ENCODE measurements around the gene CCL16. TPM values are rescaled to one million over a fixed set of nuclear protein-coding genes. Genes with fewer than 3 reads are reported as not detected.
A peak's percentile ranks its signal among the peaks of the same experiment; 100 is the strongest.
"Not testable (repeated sequence)": the region's sequence is repeated elsewhere in the genome, so short reads cannot be mapped to it uniquely, and the experiment has no call there.

The CCL16 gene
- total RNA-seq, 1 donor, result not detected

DNA sequence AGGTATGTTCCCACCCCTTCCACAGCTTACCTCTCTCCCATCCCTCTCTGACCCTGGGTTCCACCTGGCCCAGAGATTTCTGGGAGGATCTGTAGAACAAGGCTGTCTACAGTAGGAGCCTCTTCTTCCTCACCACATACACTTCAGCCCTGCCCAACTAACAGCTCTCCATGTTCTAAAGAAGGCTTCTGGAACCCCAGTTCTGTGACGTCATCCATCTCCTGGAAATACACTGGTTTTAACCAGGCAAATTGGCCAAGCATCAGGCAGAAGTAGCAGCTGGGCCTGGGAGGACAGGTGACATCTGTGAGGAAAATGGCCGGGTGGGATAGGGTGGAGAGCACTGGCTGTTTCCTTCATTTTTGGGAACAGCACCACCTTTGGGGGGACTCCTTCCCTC, 37.8 kb downstream of the CCL16 start, which contains the start of gene LYZL6:
Gene LYZL6 (minus strand): TSS at position 177 of the 400 bp plus-strand sequence. CDS start 4,357 bp downstream, outside the sequence.
- DNase-seq (ENCODE audit: low read depth in 2 of 3, low spot score in 2 of 3), result no peak

DNA sequence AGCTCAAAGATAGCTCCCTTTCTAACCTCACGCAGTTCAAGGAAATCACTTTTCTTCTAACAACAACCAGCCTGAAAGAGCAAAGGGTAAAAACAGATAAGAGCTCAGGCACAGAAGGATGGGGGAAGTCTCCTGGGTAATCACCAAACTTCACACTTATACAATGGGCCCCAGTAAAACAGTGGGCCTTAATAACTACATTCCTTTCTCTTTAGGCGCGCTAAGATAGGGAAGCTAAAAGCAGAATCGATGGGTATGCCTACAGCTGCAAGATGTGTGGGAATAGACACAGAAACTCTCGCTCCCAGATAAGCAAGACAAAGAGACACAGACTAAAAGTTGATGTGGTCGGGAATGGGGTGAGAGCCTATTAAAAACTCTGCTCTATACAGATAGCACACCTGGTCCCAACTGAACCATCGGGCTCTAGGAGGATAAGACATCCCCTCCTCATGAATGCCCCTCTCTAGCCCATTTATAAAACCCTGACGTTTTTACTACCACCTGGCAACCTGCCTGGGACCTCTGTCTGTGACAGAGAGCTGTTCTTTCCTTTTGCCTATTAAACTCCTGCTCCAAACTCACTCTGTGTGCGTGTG, 38.6 kb downstream of the CCL16 start:
- DNase-seq (ENCODE audit: low read depth in 2 of 3, low spot score in 2 of 3), result no peak

DNA sequence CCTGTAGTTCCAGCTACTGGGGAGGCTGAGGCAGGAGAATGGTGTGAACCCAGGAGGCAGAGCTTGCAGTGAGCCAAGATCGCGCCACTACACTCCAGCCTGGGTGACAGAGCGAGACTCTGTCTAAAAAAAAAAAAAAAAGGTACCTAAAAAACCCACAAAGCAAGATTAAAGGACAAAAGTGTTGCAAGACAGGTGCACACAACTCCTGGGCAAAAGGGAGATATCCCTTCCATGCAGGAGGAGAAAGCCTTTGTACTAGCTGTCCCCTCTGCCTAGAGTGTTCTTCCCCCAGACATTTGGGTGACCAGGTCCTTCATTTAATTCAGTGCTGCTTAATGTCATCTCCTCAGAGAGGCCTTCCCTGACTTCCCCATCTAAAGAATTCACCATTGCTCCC, 42.8 kb downstream of the CCL16 start:
- DNase-seq (ENCODE audit: low read depth in 2 of 3, low spot score in 2 of 3), result not testable (repeated sequence)

DNA sequence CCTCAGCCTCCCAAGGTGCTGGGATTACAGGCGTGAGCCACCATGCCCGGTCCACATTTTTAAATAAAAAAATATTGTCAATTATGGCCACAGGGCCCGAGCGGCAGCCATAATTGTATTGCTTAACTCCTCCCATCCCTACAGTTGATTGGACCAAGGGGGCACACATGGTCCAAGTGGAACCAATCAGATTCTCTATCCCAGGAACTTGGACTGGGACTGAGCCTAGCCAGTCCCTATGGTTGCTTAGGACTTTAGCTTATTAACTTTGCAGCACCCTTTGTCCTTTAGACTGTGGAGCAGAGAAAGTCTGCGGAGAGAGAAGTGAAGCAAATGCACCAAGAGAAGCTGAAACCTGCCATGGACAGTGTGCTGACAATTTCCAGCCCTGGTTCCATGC, 45.2 kb downstream of the CCL16 start:
- no peak for DNase-seq (ENCODE audit: low read depth in 2 of 3, low spot score in 2 of 3)

DNA sequence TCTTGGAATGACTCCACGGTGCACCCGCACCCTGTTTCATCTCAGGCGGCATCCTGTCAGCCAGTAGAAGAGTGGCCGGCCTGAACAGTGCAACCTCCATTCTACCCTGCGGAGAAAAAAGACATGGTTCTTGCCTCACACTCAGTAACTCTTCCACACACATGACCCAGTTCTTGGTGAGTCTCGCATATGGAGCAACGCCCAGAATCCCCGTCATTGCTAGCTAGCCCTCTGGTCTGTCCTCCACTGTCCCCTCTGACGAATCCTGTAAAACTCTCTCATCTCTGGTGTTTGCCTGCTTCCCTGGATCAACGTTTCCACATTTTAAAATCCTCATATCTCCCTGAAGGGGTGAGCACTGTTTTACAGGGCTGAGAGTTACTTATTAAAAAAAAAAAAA, 46.5 kb downstream of the CCL16 start:
- DNase-seq (ENCODE audit: low read depth in 2 of 3, low spot score in 2 of 3), result no peak

DNA sequence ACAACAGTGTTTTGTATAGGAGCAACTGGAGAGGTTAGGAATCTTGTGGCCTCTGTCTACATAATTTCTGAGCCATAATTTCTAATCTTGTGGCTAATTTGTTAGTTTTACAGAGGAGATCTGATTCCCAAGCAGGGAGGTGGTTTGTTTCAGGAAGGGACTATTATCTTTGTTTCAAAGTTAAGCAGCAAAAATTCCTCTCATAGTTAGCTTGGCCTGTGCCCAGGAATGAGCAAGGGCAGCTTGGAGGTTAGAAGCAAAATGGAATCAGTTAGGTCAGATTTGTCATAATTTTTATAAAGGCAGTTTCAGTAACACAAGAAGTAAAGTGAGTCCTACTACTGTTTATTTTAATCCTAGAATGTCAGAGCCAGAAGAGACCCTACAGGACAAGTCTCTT, 48.7 kb downstream of the CCL16 start:
- DNase-seq (ENCODE audit: low read depth in 2 of 3, low spot score in 2 of 3), result no peak

DNA sequence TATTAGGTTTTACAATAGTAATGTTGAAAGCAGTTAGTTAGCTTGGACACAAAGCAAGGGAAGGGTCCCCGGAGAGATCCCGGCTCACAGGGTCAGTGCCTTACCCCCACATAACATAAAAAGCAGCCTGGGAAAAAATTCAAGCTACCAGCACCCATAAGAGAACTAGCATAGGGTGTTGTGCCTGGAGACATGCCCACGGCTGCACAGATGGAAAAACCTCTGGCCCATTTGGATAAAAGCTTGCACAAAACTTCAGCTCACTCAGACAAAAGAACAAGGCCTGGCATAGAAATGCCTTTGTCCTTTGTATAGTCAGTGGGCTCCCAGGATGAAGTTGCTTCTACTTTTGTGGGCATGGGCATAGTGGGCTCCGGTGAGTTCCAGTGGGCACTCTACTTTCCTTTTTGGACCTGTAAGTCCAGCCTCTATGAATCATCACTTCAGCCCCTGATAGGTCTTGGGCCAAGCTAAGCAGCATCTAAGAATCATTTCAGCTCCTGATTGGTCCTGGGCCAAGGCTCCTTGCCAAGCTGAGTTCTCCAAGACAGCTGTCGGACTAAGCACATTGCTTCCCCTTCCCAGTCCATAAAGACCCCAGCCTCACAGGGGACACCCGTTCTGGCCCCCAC, 49.4 kb downstream of the CCL16 start:
- no peak for DNase-seq (ENCODE audit: low read depth in 2 of 3, low spot score in 2 of 3)

DNA sequence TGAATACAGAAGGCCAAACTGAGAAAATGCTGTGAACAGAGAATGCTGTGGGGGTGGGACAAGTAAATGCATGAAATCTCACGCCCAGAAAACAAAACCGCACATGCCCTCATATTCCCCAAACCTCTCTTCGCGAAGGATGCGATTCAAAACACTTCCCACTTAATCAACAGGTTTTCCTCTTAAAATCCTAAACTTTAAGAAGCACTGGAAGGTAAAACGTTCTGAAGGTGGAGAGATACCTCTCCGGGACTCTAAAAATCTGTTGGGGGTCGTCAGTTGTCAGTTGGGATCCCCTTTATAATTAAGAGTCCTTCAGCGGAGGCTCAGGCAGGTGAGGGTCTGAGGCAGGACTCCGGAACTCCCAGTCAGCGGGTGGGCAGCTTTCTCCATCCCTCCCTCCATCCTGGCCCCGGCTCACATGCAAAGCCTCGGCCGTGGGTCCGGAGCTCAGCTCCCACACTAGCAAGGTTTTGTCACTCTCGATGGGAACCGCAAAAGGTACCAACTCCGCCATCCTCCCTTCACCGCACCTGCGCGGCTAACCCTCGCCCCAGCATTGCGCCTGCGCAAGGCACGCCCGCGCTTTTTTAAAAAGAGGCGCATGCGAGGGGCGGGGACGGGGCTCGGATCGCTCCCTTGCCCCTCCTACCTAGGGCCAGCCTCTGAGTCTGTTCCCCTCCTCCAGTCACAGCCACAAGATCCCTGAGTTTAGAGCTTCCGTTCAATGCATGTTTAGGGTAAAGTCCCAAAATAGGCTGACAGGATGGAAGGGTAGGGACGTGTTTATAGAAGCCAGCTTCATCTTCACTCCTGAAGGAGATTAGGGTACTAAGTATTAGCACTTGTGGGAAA, 50.9 kb downstream of the CCL16 start, which contains the start of gene RDM1:
Gene RDM1 (minus strand): TSS at position 563 of the 855 bp plus-strand sequence. CDS start 46 bp downstream, at position 517.
- peak; percentile 31 to 77 (median 62) for DNase-seq (ENCODE audit: low read depth in 2 of 3, low spot score in 2 of 3)

DNA sequence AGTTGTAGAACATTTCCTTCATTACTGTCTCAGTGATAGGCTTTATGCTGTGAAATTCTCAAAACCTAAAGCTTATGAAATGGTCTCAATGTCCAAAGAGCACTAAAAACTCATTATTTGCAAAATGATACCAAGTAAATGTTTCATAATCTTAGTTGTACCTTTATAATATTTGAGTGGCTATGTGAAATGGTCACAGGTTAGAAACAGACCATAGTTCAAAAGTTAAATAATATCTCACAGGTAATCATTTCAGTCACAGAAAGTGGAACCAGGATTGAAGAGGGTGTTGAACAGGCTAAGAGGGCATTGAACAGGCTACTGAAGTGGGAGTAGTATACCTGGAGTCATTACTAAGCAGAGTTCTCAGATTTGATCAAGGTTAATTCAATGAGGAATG, 53.6 kb downstream of the CCL16 start:
- no peak for DNase-seq (ENCODE audit: low read depth in 2 of 3, low spot score in 2 of 3)

Other genes starting within 250 kb of the CCL16 start
- 2.2 TPM for gene RASL10B, start 249.9 kb downstream of the CCL16 start, total RNA-seq
- 0.54 TPM for gene GAS2L2, start 228.3 kb downstream of the CCL16 start, total RNA-seq
- gene C17orf50, start 220.6 kb downstream of the CCL16 start, total RNA-seq, result 0.27 TPM
- 33.4 TPM for gene MMP28, start 185.9 kb downstream of the CCL16 start, total RNA-seq
- 61.4 TPM for gene TAF15, start 172.0 kb downstream of the CCL16 start, total RNA-seq
- not detected for gene HEATR9, start 112.6 kb downstream of the CCL16 start, total RNA-seq
- 1.3 TPM for gene CCL5, start 101.1 kb downstream of the CCL16 start, total RNA-seq
- gene RDM1, start 50.7 kb downstream of the CCL16 start, total RNA-seq, result 0.54 TPM
- gene LYZL6, start 37.8 kb downstream of the CCL16 start, total RNA-seq, result not detected
- not detected for gene CCL14, start 5.2 kb upstream of the CCL16 start, total RNA-seq
- not detected for gene CCL15, start 20.1 kb upstream of the CCL16 start, total RNA-seq
- 0.81 TPM for gene CCL23, start 36.5 kb upstream of the CCL16 start, total RNA-seq
- gene CCL18, start 82.8 kb upstream of the CCL16 start, total RNA-seq, result not detected
- gene CCL3, start 108.6 kb upstream of the CCL16 start, total RNA-seq, result 1.6 TPM
- 1.6 TPM for gene CCL4, start 122.3 kb upstream of the CCL16 start, total RNA-seq
- gene TBC1D3B, start 195.1 kb upstream of the CCL16 start, total RNA-seq, result 1.1 TPM
- gene CCL3L1, start 215.3 kb upstream of the CCL16 start, total RNA-seq, result 0.54 TPM
- gene CCL4L2, start 229.6 kb upstream of the CCL16 start, total RNA-seq, result not detected